ENCODE data around the gene CHCHD6.

GRCh38 chr3:126721246-126721645 lies 17.2 kb downstream of the CHCHD6 start:
- TF ChIP-seq, protein P1, sequence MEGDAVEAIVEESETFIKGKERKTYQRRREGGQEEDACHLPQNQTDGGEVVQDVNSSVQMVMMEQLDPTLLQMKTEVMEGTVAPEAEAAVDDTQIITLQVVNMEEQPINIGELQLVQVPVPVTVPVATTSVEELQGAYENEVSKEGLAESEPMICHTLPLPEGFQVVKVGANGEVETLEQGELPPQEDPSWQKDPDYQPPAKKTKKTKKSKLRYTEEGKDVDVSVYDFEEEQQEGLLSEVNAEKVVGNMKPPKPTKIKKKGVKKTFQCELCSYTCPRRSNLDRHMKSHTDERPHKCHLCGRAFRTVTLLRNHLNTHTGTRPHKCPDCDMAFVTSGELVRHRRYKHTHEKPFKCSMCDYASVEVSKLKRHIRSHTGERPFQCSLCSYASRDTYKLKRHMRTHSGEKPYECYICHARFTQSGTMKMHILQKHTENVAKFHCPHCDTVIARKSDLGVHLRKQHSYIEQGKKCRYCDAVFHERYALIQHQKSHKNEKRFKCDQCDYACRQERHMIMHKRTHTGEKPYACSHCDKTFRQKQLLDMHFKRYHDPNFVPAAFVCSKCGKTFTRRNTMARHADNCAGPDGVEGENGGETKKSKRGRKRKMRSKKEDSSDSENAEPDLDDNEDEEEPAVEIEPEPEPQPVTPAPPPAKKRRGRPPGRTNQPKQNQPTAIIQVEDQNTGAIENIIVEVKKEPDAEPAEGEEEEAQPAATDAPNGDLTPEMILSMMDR (conservative IDR thresholded peaks at IDR 0.05; ENCODE audit: low read depth, low read length): no peak
- no peak for TF ChIP-seq MXI1 (IDR thresholded peaks at IDR 0.05; ENCODE audit: borderline replicate concordance, low read depth, low read length)
- TF ChIP-seq MAZ (IDR thresholded peaks at IDR 0.05; ENCODE audit: borderline replicate concordance, low read depth, low read length): no peak
- TF ChIP-seq POLR2A (IDR thresholded peaks at IDR 0.05; ENCODE audit: low read depth, low read length): no peak
- no peak for TF ChIP-seq MAFK (IDR thresholded peaks at IDR 0.05; ENCODE audit: low read depth, low read length)
- no peak for TF ChIP-seq RAD21 (IDR thresholded peaks at IDR 0.05; ENCODE audit: low read length)
- no peak for TF ChIP-seq USF2 (IDR thresholded peaks at IDR 0.05; ENCODE audit: low read depth, low read length)
- no peak for TF ChIP-seq RFX5 (IDR thresholded peaks at IDR 0.05; ENCODE audit: low read depth, low read length)
- TF ChIP-seq, protein P2, sequence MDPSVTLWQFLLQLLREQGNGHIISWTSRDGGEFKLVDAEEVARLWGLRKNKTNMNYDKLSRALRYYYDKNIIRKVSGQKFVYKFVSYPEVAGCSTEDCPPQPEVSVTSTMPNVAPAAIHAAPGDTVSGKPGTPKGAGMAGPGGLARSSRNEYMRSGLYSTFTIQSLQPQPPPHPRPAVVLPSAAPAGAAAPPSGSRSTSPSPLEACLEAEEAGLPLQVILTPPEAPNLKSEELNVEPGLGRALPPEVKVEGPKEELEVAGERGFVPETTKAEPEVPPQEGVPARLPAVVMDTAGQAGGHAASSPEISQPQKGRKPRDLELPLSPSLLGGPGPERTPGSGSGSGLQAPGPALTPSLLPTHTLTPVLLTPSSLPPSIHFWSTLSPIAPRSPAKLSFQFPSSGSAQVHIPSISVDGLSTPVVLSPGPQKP (IDR thresholded peaks at IDR 0.05; ENCODE audit: borderline replicate concordance, low read depth, low read length): no peak
- no peak for TF ChIP-seq SMC3 (IDR thresholded peaks at IDR 0.05; ENCODE audit: low read depth, low read length)

Data from IMR-90 (cell line).